ENCODE data around the gene CCDC9B.

GRCh38 chr15:40355976-40356585, 15.3 kb upstream of the CCDC9B start:
- TF ChIP-seq, protein P1, sequence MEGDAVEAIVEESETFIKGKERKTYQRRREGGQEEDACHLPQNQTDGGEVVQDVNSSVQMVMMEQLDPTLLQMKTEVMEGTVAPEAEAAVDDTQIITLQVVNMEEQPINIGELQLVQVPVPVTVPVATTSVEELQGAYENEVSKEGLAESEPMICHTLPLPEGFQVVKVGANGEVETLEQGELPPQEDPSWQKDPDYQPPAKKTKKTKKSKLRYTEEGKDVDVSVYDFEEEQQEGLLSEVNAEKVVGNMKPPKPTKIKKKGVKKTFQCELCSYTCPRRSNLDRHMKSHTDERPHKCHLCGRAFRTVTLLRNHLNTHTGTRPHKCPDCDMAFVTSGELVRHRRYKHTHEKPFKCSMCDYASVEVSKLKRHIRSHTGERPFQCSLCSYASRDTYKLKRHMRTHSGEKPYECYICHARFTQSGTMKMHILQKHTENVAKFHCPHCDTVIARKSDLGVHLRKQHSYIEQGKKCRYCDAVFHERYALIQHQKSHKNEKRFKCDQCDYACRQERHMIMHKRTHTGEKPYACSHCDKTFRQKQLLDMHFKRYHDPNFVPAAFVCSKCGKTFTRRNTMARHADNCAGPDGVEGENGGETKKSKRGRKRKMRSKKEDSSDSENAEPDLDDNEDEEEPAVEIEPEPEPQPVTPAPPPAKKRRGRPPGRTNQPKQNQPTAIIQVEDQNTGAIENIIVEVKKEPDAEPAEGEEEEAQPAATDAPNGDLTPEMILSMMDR (IDR thresholded peaks at IDR 0.05), result no peak
- no peak for TF ChIP-seq POLR2A (IDR thresholded peaks at IDR 0.05)

Data from esophagus squamous epithelium (tissue), 4 donors.